Inflammatory macrophage treated with lipopolysaccharide for 1 hour (primary cell): ENCODE results near the gene MTCL3.
A peak's percentile ranks its signal among the peaks of the same experiment; 100 is the strongest.
"Not testable (repeated sequence)": the region's sequence is repeated elsewhere in the genome, so short reads cannot be mapped to it uniquely, and the experiment has no call there.

Experiments used
- DNase-seq, 2 donors: peaks; one replicate each; pipeline ENCODE4 v3.0.0-alpha.2; 2020 to 2022

The MTCL3 gene

DNA sequence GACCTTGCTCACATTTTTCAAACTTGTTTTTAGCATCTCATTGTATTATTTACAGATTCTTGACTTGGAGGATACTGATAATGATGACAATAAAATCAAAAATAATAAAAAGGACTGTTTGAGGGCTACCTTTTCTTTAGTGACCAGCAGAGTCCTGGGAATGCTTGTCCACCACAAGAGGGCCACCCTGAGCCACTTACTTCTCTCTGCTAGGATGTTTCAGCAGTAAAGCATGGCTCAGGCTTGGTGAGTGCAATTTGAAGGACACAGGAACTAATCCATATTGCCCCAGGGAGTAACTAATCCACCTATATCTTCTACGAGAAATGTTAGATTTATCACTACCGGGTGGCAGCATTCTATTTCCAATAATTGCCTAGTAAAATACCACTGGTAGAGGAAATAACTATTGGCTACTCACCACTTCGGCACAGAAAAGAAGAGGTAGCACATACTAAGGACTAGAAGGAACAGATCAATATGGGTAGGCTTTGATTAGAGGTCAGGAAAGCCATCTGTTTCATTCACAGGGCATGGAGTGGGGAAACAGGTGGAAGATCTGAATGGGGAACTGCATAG lies 54.2 kb downstream of the MTCL3 start:
- peak; percentile 43 to 75 for DNase-seq

DNA sequence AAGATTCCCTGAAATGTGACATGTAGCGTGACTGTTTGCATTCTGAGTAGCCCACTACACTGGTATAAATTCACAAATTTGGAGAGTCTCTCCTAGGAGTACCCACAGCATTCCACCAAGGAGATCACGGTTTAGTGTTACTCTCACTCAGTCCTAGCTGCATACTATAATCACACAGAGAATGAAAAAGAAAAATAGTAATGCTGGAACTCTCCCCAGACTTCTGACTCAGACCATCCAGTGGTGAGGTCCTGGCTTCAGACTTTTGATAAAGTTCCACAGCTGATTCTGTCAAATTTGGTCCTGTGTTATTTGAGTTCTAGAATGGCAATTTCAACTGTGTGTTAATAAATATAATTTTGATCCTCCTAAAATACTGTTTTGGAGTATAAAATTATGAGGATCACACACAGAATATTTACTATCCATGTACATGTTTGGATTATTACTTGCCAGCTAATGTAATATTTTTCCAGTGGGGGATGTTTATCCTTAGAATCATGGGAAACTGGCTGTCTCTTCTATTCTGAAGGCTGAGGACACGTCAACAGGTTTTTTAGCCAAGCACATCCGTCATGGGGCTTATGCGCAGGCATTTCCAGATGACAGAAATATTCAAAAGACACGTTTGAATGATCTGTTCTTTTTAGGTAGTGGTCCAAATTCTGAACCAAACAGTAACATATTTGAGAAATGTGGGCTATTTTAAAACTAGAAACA lies 54.8 kb downstream of the MTCL3 start:
- DNase-seq, result no peak

DNA sequence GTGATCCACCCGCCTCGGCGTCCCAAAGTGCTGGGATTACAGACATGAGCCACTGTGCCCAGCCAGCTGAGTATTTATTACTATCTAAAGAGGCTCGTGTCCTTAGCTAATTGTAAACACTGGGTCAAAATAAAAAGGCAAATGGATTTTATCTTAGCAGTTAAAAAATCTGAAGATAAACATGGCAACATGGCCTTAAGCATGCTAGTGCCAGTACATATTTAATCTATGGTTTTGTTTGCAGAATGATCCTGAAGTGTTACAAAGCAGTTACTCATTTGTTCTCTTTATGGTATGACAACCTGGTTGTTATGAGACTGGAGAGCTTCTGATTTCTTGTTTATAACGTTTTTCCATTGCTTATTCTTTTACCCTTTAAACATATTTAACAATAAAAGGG lies 56.1 kb downstream of the MTCL3 start:
- DNase-seq, result no peak

DNA sequence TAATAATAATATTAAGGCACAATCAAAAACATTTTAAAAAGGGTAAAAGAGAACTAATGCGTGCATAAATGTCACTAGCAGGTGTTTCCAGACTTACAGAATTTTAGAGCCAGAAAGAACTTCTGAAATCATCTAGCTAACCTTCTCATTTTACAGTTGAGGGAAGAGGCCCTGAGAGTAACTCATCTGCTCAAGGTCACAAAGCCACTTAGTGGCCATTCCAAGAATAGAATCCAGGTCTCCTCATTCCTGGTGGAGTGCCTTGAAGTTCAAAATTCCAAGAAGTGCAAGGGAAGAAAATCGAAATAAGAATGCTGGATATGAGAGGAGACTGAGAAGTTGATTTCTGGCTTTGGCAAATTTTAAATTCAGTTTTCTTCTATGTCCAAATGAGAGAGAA lies 56.8 kb downstream of the MTCL3 start:
- no peak for DNase-seq

DNA sequence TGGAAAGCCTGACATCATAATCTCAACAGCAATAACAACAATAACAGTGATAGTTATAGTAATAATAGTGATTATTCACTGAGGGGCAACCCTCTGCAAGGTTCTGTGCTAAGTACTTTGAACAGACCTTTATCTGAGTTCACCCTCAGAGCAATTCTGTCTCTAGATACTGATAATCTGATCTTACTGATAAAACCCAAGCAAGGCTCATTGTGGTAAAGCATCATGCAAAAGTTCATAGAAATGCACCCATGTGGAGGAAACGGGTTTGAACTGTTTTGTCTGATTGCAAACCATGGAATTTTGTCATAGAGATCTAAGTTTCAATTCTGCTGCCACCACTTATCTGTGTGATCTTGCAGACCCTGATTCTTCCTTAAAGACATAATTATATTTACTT lies 58.7 kb downstream of the MTCL3 start:
- no peak for DNase-seq

DNA sequence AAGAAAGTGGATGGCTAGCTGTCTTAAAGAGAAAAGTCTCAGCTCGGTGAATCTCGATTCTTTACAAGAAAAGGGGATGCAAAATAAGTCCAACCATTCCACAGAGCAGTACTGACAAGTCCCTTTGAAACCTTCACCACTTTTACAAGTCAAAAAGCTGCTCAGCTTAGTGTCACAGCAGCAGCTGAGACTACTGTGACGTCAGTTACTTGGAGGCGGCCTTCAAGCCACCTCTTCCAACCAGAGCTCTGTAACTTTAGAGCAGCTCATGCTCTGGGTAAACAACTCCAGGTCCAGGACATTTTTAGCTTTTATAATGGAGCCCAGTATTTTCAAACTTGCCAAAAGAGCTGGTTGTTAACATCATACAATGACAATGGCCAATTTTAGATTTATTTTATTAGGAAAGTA lies 59.9 kb downstream of the MTCL3 start, which contains the start of gene KIAA0408:
Gene KIAA0408, minus strand, starts transcription at position 159 of the 411 bp plus-strand sequence. CDS start 5,408 bp downstream, outside the sequence.
- DNase-seq, result no peak

DNA sequence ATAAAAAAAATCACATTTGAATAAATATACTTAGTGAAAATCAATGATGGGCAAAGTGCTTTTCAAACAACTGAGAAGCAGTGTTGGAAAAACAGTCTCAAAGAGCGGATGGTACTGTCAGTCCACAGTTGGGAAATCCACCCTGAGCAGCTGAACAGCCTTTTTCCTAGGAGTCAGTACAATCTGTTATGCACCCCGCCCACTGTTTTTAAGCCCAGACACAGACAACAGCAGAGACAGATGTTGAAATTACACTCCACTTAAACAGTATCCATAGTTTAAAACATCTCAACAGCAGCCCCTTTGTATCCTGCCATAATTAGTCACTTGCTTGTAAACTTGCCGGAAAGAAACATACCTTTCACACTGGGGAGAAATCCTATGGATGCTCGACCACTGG lies 60.3 kb downstream of the MTCL3 start:
- DNase-seq, result peak; percentile 30 to 53

DNA sequence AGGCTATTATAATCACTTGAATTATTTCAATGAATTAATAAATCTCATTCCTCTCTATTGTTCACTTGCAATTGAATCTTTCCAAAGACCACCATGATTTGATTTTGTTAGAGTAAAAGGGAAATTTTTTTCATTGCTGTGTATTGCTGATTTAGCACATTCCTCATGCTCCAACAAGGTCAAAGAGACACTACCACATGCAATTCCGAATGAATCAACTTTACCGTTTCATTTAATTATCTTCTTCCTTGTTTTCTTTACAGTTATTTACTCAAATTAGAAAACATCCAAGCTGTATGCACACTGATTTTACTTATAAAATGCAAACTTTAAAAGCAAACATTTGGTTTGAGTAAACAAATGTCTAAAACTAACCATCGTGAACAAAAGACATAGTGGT lies 60.9 kb downstream of the MTCL3 start:
- no peak for DNase-seq

DNA sequence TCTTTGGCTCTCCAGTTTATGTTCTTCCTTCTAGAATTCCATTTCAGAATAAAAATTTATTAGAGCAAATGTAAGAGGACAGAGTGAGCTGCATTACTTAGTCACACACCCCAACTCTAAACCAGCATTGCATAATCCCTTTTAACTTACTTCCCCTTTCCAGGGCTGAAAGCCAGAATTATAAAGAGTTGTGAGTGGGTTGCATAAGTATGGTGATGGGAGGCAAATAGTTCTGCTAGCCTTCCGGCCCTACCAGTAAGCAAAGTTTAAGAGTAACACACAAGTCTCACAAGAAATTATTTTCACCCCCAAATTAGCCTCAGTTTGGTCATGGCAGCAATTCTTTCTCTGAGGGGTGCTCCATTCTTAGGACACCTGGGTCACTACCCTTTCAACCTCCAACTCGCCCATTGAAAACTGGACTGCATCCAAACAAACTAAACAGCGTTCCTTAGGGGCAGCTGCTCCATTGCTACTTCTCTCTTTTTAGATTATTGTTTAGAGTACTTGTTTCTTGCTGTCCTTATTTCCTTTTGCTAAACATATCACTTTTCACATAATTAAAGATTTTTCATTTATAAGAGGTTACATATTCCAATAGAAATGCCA lies 61.6 kb downstream of the MTCL3 start:
- DNase-seq, result peak; percentile 90 to 94

DNA sequence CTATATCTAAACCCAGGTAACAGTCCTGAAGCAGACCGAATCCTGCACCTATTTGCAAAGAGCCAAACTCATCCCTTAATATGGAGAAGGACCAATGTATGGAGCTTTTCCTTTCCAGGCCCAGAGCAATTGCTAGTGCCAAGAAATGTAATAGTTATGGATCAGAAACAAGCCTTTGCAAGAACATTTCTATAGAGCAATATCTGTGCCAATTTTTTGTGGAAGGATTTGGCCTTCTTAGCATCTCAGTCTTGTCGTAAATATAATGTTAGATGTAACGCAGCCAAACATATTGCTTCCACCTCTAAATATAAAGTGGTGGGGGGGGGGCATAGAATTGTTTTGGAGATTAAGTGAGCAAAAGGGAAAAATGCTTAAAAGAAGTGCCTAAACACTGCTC lies 62.7 kb downstream of the MTCL3 start:
- DNase-seq, result no peak

DNA sequence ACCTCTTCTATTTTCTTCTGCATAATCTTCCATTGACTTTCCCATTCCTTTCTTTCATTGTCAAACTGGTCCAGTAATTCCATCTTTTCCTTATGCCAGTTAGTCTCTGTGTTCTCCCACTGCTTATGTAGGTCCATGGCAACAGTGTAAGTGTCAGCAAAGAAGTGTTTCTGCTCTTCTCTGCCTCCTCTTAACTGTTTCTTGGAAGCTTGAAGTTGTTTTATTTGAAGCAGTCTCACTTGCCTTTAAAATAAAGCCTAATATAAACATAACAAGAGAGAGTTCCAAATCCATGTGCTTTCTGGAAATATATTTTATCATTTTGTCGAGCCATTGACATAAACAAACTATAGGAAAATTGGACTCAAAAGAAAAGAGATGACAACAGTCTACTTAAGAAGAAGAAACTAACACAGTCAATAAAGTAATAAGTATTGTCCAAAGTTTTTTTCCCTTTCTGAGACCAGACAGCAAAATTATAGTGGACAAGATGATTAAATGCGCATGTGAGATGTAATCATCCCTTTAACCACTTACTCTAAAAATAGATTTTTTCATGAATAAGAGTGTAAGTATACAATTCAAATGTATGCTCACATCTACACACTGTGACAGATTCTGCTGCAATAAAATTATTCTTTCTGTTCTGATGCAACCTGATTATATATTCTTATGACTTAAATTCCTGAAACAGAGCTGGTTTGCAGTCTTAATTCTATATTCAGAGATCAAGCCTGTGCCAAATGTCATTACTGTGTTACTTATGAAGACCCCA lies 65.1 kb downstream of the MTCL3 start:
- no peak for DNase-seq

DNA sequence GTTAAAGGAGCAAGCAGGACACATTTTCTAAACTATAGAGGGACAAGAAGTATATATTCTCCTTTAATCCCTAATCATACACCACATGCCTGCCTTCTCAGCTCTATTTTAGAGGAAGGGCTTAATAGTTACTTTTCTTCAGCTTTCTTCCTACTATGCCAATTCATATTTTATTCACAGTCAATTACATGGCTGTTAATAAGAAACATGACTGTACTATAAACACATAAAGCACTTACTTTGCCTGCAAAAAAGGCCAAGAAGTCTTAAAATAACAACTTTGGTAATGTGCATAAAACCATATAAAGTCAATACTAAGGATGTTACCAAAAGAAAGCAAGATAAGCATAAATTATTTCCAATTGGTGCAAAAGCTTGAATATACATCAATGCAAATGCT lies 66.3 kb downstream of the MTCL3 start:
- DNase-seq, result no peak

DNA sequence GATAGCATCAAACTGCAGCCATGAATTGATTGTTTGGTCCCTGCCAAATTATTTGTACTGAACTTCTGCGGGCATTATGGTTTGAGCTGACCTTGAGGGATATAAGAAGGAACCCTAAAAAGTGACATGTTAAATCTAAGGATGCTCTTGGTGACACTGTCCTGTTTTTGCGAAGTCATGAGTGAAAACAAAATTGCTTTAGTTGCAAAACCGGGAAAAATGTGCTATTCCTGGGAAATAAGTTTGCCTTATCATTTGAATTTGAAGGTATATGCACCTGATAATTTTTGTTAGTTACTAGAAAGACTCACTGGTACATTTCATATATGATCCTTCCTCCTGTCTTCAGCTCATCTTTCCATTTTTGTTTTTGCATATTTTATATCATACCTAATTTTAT lies 67.7 kb downstream of the MTCL3 start:
- no peak for DNase-seq

DNA sequence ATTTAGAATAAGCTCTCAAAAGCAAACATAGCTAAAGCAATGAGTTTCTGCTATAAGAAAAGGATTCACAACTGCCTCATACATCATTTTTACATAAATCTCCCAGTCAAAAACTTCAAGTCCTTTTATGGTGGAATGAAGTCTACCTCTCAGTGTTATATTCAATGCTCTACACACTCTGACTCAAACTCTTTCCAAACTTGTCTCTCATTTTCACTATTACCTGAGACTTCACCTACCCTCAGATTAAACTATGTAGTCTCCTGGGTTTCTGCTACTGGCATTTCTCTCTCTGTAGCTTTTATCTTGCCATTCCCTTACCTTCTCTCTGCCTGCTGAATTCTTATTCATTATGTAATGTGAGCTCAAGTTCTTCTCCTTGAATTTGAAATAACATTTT lies 71.4 kb downstream of the MTCL3 start:
- no peak for DNase-seq

DNA sequence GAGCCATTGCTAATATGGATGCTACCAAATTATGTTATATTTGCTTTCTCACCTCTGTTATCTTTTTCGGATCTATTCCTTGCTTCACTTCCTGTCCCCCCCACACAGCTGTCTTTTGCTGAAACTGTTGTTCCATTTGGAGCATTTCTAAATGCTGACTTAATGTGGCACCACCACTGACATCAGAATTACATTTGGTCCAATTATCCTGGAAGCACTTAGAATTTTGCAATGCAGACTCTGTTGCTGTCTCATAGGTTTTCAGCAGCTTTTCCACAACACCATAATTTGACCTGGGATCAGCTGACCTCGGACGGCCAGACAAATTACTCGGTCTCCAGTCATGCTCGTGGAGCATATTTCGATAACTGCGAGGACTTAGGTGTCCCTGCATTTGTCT lies 72.8 kb downstream of the MTCL3 start:
- no peak for DNase-seq

DNA sequence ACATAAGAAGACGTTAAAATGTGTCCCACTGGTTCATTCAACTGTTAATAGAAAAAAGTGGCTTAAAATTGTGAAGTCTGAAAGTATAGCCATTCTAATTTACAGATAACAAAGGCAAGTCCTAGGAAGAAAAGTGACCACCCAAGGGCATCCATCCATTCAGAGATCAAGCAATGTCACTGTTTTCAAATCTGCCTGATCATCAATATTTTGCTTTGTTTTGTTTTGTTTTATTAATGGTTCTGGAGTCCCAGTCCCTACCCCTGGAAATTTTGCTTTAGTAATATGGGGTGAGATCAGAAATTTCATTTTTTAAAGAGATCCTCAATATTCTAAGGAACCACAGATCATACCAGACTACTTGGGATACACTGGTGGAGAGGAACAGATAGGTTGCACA lies 77.3 kb downstream of the MTCL3 start:
- no peak for DNase-seq

DNA sequence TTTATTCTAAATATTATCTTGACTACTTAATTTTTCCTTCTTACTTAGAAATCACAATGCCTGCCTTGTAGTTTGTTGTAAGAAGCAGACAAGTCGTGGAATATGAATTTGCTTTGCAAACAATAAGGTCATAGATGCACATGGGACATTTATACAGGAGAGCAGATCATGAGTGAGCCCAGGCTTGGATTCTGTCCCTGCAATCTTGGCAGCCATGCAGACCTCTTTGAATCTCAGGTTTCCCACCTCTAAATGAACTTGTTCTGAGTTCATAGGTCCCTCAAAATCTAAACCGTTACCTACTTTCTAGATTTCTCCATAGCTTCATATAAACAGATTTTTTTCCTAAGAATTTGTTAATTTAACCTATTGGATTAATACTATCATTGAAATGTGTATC lies 79.4 kb downstream of the MTCL3 start:
- DNase-seq, result no peak

DNA sequence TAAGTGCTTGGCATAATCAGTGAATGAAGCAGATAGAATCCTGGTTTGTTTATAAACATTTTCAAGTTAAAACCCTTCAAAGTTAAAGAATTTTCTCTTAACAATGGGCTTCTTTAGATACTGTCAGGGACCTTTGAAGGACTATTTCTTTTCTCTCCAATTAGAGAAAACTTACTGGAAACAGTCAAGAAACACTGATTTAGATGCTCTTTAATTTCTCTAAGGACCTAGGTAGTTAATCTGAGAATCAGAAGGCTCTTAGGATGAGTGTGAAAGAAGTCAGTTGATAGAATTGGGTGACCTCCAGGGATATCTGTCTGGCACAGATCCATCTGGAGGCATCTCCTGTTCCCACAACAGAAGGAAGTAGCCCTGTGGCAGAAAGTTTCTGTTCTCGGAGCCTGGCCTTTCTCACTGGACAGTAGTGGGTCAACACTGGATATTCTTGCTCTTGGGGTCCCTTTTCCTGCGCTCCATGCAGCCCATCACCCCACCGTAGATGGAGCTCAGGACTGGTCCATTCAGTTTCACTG lies 82.5 kb downstream of the MTCL3 start:
- DNase-seq, result no peak

DNA sequence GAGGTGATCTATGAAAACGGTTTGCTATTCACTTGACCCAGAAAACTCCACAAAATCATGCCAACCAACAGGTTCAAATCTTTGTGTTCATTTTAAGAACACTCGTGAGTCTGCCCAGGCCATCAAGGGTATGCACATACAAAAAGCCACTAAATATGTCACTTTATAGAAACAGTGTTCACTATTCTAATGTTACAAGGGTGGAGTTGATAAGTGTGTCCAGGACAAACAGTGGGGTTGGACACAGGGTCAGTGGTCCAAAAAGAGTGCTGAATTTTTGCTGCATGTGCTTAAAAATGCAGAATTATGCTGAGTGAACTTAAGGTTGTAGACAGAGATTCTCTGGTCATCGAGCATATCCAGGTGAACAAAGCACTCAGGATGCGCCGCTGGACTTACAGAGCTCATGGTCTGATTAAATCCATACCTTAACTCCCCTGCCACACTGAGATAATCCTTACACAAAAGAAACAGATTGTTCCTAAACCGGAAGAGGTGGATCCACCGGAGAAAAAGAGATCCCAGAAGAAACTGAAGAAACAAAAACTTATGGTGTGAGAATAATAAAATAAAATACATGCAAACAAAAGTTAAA lies 83.4 kb downstream of the MTCL3 start:
- no peak for DNase-seq

DNA sequence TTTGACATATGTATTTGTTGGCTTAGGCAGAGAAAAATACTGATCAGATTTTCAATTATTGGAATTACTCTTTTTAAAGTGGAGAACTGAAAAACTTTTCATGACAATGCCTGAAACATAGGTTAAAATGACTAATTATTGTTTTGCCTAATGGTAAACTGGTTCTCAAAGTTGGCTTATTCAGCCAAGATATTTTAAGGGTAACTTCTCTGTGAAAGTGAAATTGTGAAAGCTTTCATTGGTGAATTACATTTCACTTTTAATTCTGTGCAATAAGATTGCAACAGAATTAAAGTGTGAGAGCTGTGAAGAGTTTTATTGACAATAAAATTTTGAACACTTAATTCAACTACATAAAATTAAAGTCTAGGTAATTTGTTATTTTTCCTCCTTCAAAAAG lies 84.5 kb downstream of the MTCL3 start:
- no peak for DNase-seq

DNA sequence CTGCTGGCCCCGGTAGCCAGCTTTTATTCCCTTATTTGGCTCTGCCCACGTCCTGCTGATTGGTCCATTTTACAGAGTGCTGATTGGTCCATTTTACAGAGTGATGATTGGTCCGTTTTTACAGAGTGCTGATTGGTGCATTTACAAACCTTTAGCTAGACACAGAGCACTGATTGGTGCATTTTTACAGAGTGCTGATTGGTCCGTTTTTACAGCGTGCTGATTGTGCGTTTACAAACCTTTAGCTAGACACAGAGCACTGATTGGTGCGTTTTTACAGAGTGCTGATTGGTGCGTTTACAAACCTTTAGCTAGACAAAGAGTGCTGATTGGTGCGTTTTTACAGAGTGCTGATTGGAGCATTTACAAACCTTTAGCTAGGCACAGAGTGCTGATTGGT lies 90.6 kb downstream of the MTCL3 start:
- not testable (repeated sequence) for DNase-seq

DNA sequence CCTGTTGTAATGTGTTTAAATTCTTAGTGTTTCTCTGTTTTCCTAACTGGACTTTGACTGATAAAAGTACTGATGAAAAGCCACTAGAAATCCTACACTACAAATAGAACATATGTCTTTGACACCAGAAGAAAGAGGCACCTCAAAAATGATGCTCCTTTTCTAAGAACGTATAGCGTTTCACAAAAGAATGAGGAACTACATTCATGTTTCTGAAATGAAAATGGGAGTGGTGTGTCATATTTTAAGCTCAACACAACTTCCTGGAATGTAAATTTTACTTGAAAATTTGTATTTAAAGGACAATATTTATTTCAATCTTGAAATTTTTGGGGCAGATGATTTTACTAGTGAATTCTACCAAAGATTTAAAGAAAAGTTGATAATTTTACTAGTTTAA lies 95.2 kb downstream of the MTCL3 start:
- DNase-seq, result peak; percentile 33 to 37
